HG03095 (cell line): ENCODE results near the gene LOC128125822.
"Not testable (repeated sequence)": the region's sequence is repeated elsewhere in the genome, so short reads cannot be mapped to it uniquely, and the experiment has no call there.

Experiments used
- ATAC-seq: cut with Tn5 transposase; IDR thresholded peaks from one replicate; pipeline ENCODE4 v1.9.1; 2021; ENCODE audit warnings: moderate library complexity; ENCODE audit not compliant: unreplicated experiment

The LOC128125822 gene

GRCh38 chr6:63581355-63582013 is 9.2 kb downstream of the LOC128125822 start:
- ATAC-seq: no peak

DNA sequence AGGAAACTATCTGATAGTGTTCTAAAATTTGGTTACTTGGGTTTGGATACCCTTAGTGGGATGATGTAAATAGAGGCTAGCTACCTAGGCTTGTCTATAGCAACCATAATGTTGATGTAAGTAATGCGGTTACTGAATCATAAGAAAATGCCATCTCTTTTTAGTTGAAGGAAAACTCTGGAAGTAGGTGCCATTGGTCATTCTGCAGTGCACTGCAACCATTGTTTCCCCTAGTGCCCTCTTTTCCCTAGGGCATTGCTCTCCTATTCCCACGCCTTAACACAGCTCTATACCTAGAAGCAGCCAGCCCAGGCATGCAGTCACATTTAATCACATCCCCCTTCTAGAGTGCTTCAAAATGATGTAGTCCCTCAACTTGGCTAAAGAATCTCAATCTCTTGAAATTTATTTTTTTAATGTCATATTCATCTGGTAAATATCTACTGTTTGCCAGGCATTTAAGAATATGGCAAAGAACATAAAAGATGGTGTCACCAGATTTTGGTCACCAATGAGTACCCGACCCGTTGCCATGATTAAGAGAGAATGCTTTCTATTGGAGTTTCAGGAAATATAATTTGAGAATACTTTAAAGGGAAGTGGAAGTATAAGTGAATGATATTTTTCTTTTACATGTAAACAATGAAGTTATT is 10.4 kb downstream of the LOC128125822 start:
- no peak for ATAC-seq

- ATAC-seq: no peak
Observed at GRCh38 chr6:63584125-63584514, 11.8 kb downstream of the LOC128125822 start.

DNA sequence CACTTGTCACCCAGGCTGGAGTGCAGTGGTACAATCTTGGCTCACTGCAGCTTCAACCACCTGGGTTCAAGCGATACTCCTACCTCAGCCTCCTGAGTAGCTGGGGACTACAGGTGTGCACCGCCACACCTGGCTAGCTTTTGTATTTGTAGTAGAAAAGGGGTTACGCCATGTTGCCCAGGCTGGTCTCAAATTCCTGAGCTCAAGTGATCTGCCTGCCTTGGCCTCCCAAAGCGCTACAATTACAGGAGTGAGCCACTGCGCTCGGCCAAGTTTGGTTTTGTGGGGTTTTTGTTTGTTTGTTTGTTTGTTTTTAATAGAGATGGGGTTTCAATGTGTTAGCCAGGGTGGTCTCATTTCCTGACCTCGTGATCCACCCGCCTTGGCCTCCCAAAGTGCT is 12.3 kb downstream of the LOC128125822 start:
- no peak for ATAC-seq

DNA sequence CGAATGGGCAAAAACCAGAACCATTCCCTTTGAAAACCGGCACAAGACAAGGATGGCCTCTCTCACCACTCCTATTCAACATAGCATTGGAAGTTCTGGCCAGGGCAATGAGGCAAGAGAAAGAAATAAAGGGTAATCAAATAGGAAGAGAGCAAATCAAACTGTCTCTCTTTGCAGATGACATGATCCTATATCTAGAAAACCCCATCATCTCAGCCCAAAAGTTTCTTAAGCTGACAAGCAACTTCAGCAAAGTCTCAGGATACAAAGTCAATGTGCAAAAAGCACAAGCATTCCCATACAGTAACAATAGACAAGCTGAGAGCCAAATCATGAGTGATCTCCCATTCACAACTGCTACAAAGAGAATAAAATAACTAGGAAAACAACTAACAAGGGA is 13.4 kb downstream of the LOC128125822 start:
- not testable (repeated sequence) for ATAC-seq

DNA sequence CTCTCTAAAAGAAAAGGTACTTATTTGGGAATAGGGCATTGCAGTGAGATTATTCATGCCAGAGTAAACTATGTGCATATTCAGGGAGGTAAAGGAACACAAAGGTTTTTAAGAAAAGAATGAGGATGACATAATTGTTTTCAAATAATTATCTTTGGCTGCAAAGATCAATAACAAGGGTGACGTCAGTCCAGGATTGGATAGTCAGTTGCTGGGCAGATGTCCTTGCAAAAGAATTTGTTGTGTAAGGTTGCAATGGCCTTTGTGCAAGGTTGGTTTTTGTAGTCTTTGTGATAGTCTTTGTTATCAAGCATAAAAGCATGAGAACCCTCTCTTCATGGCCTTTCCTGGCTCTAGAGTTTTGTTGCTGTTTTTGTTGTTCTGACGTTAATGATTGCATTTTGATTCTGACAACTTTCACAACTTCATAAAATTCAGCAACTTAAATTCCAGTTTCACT is 17.7 kb downstream of the LOC128125822 start:
- no peak for ATAC-seq

- ATAC-seq: no peak
Observed at GRCh38 chr6:63592886-63593285, 20.6 kb downstream of the LOC128125822 start.

DNA sequence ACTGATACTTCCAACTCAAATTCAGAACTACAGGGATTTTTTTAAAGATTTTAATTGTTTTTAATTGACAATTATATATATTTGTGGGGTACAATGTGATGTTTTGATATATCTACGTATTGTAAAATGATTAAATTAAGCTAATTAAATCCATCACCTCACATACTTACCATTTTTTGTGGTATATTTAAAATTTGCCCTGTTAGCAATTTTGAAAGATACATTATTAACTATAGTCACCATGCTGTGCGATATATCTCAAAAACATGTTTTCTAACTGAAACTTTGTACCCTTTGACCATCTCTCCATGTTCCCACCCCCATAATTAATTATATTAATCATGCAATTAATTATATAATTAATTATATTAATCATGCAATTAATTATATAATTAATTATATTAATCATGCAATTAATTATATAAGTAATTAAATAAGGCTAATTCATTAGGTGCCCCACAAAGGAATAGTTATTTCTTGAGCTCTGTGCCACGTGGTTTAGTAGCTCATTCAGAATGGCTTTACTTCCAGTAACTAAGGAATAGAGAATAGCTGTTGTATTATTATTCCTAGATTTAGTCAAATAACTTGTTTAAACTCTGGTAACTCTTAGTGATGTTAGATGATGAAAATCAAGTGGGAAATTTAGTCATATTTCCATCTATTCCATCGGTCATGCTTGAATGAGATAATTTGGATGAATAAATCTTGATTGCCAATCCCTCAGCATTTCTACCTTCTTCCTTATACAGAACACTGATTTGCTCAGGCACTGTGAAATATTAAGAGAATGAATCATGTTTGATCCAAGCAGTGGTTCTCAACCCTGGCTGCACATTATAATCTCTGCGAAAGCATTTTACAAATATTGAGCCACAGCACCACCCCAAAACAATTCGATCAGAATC is 25.1 kb downstream of the LOC128125822 start:
- ATAC-seq: no peak

DNA sequence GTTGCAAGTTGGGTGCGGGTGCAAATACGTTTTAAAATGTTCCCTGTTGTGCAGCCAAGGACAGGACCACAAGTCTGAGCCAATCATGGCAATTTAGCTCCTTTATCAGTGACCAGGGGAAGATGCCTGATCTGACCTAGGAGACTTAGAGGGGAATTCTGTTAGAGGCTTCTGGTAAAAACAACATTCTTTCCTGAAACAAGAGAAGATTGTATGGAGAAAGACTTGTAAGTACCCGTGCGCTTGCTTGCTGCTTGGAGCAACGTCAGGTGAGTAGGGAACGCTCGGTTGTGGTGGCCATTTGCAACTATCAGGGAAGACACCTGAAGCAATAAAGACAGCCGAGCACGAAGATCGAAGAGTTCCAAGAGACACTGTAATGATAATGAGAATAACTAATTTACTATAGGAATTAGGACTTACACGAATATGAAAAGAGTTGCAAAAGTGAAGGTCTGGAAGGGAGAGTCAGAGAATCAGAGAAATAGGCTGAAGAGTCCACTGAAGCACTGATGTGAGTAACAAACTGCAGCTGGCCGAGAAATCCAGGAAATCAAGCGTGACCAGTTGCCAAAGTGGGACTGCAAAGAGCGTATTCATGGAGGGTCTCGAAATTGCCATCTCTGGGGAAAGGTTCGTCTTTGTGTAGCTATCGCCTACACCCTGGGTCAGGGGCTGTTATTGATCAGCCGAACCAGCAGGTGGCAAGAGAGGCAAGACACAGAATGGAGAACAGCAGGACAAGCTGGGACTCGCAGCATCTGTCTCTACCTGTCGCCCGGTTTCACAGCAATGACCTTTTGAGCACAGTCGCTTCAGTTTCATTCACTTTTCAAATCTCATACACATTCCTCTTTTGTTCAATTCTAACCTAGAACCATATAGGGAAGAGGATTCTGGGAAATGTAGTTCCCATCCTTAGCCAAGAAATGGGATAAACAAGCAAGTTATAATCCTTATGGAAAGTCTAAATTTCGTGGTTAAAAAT is 26.1 kb downstream of the LOC128125822 start:
- peak; percentile 100 for ATAC-seq

- ATAC-seq: no peak
Observed at GRCh38 chr6:63599243-63599642, 27.0 kb downstream of the LOC128125822 start.

GRCh38 chr6:63600136-63600535 is 27.9 kb downstream of the LOC128125822 start:
- ATAC-seq: no peak

DNA sequence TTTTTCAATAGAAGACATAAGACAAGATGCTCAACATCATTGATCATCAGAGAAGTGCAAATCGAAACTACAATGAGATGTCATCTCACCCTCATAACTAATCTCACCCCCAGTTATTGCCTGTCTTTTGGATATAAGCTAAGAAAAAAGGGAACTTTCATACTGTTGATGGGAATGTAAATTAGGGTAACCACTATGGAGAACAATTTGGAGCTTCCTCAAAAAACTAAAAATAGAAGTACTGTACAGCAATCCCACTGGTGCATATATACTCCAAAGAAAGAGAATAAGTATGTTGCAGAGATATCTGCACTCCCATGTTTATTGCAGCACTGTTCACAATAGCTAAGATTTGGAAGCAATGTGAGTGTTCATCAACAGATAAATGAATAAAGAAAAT is 37.0 kb downstream of the LOC128125822 start:
- ATAC-seq: no peak

GRCh38 chr6:63610944-63611343 is 38.7 kb downstream of the LOC128125822 start:
- ATAC-seq: no peak

DNA sequence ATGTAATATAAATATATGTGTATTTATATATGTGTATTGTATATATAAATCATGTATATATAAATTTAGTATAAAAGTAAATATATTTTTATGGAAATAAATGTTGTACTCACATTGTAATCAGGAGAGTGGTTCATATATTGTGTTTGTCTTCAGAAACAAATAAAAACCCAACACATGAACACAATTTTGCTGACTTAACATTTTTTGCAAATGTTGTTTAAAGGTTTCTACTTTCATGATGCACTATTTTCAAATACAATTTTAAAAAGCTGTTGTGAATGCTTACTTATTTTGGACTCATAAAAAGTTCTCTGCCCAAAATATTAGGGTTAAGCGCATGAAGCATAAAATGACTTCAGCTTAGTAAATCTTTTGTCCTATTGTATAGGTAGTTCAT is 39.3 kb downstream of the LOC128125822 start:
- ATAC-seq: no peak

DNA sequence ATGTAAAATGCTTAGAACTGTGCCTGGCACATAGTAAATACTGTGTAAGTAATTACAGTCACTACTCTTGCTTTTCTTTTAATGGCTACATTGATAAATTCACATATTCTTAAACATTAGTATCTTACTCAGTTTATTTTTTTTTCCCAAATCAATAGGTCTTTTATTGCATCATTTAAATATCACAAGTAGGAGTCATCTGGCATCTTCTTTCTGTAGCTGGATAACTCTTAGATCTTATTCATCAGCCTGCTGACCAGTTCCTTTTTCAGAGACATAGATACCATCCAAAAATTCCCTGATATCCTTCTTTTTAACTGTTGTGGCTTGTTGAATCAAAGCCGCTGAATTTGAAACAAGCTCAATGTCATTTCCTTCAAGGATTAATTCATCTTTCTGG is 43.3 kb downstream of the LOC128125822 start:
- no peak for ATAC-seq
